KOPT-K1 (cell line): ENCODE results near the gene MOB2.

ENCODE experiments used
- H3K27ac ChIP-seq: fragments of 200-600 bp; sonication (generic); 2 replicates; pipeline ENCODE4 v1.5.1; 2016; ENCODE audit warnings: antibody characterized with exemption, mild to moderate bottlenecking, low read depth, low read length; ENCODE audit not compliant: poor library complexity, severe bottlenecking
- H3K36me3 ChIP-seq: fragments of 200-600 bp; sonication (generic); 2 replicates; pipeline ENCODE4 v1.5.1; 2017; ENCODE audit warnings: antibody characterized with exemption, mild to moderate bottlenecking, low read length, moderate library complexity; ENCODE audit not compliant: insufficient read depth
- H3K9me3 ChIP-seq: fragments of 200-600 bp; sonication (generic); 2 replicates; pipeline ENCODE4 v1.5.1; 2017; ENCODE audit warnings: antibody characterized with exemption, low read length, mild to moderate bottlenecking; ENCODE audit not compliant: insufficient read depth, poor library complexity, severe bottlenecking

MOB2 gene

GRCh38 chr11:1468473-1469066 lies 18.0 kb downstream of the MOB2 start:
- Histone ChIP-seq H3K9me3 (no peaks in the 10 kb centered on the region), H3K27ac (no peak overlapping the region), H3K36me3 (no peaks in the 10 kb centered on the region; the same call in 1 of the 2 replicates)

GRCh38 chr11:1468002-1468401 lies 18.6 kb downstream of the MOB2 start:
- H3K36me3 ChIP-seq = no peaks in the 10 kb centered on the region; the same call in 1 of the 2 replicates

GRCh38 chr11:1467270-1467669 lies 19.3 kb downstream of the MOB2 start:
- no peak overlapping the region for H3K27ac ChIP-seq
- H3K9me3 ChIP-seq = no peaks in the 10 kb centered on the region
- no peaks in the 10 kb centered on the region; the same call in 1 of the 2 replicates for H3K36me3 ChIP-seq

More at GRCh38 chr11:1468002-1468401, 18.6 kb downstream of the MOB2 start:
- Histone ChIP-seq H3K9me3 (no peaks in the 10 kb centered on the region), H3K27ac (no peak overlapping the region)

- no peaks in the 10 kb centered on the region for H3K9me3 ChIP-seq
- no peaks in the 10 kb centered on the region; the same call in 1 of the 2 replicates for H3K36me3 ChIP-seq
- H3K27ac ChIP-seq = no peak overlapping the region
Observed at GRCh38 chr11:1466784-1467183, 19.8 kb downstream of the MOB2 start.

GRCh38 chr11:1463056-1463455 lies 23.5 kb downstream of the MOB2 start:
- no peak overlapping the region for H3K27ac ChIP-seq
- no peaks in the 10 kb centered on the region for H3K9me3 ChIP-seq
- no peaks in the 10 kb centered on the region for H3K36me3 ChIP-seq

GRCh38 chr11:1462698-1462975 lies 23.9 kb downstream of the MOB2 start:
- no peaks in the 10 kb centered on the region for H3K9me3 ChIP-seq
- no peak overlapping the region for H3K27ac ChIP-seq
- no peaks in the 10 kb centered on the region for H3K36me3 ChIP-seq

- Histone ChIP-seq H3K9me3 (no peaks in the 10 kb centered on the region), H3K36me3 (no peaks in the 10 kb centered on the region), H3K27ac (no peak overlapping the region)
Observed at GRCh38 chr11:1461826-1462697, 24.5 kb downstream of the MOB2 start.

- Histone ChIP-seq H3K9me3 (no peaks in the 10 kb centered on the region), H3K27ac (no peak overlapping the region), H3K36me3 (no peaks in the 10 kb centered on the region)
Observed at GRCh38 chr11:1460986-1461825, 25.4 kb downstream of the MOB2 start.

GRCh38 chr11:1460396-1460985 lies 26.1 kb downstream of the MOB2 start:
- Histone ChIP-seq H3K9me3 (no peaks in the 10 kb centered on the region), H3K27ac (no peak overlapping the region), H3K36me3 (no peaks in the 10 kb centered on the region)

GRCh38 chr11:1459764-1460395 lies 26.7 kb downstream of the MOB2 start:
- no peaks in the 10 kb centered on the region for H3K36me3 ChIP-seq
- no peaks in the 10 kb centered on the region for H3K9me3 ChIP-seq
- H3K27ac ChIP-seq = no peak overlapping the region

GRCh38 chr11:1459219-1459575 lies 27.4 kb downstream of the MOB2 start:
- no peaks in the 10 kb centered on the region for H3K36me3 ChIP-seq
- no peak overlapping the region for H3K27ac ChIP-seq
- no peaks in the 10 kb centered on the region for H3K9me3 ChIP-seq

GRCh38 chr11:1458340-1459218 lies 28.0 kb downstream of the MOB2 start:
- Histone ChIP-seq H3K27ac (no peak overlapping the region), H3K9me3 (no peaks in the 10 kb centered on the region), H3K36me3 (no peaks in the 10 kb centered on the region)

- Histone ChIP-seq H3K36me3 (no peaks in the 10 kb centered on the region), H3K27ac (no peak overlapping the region), H3K9me3 (no peaks in the 10 kb centered on the region)
Observed at GRCh38 chr11:1457856-1458255, 28.7 kb downstream of the MOB2 start.

- no peaks in the 10 kb centered on the region for H3K36me3 ChIP-seq
- H3K9me3 ChIP-seq = no peaks in the 10 kb centered on the region
- no peak overlapping the region for H3K27ac ChIP-seq
Observed at GRCh38 chr11:1457326-1457680, 29.3 kb downstream of the MOB2 start.
